K562 (cell line): Measurements from ENCODE around the gene C16orf89. TPM values are rescaled to one million over a fixed set of nuclear protein-coding genes. Genes with fewer than 3 reads are reported as not detected.

Experiments used
- ATAC-seq: fragments of 200-7000 bp; cut with Tn5 transposase; 3 replicates; pipeline ENCODE4 v1.9.1; 2020; ENCODE audit warnings: moderate library complexity
- BruUV-seq: library from RNA; stranded (reverse); fragments of 400-500 nt; replicated peaks from 2 replicates; lab custom pipeline; 2021; lab: Mats Ljungman, UMichigan
- CTCF ChIA-PET: fragments of 300-600 bp; formaldehyde crosslinking; extraction: SDS; loops from one replicate; lab custom pipeline; 2021; ENCODE audit warnings: low intra/inter-chr PET ratio; lab: Yijun Ruan, JAX
- POLR2A ChIA-PET: fragments of 300-600, 350-650 bp; sonication (Branson Sonifier 250); formaldehyde crosslinking; extraction: SDS; loops from one replicate; lab custom pipeline; 2021; ENCODE audit warnings: antibody characterized with exemption, inconsistent platforms; lab: Yijun Ruan, JAX
- DNase-seq, 4 experiments: peaks; one replicate each; pipeline versions ENCODE4 v3.0.0 to v3.0.0-alpha.2; 2011 to 2018; ENCODE audit warnings: low spot score in 3 of 4, mixed read lengths in 3 of 4; ENCODE audit errors: extremely low read depth in 1 of 4
- FAIRE-seq: peaks from 2 replicates; lab custom pipeline; 2011; peaks lifted over from hg19 to GRCh38; lab: Jason Lieb, UNC
- H2AFZ ChIP-seq: 2 replicates; pipeline ENCODE4 v1.6.0; 2011; ENCODE audit warnings: low read depth, low read length, control low read depth, inconsistent platforms
- H3K27ac ChIP-seq: fragments of 200-600 bp; 3 replicates; pipeline ENCODE4 v1.8.0; 2011; ENCODE audit warnings: low read depth, mild to moderate bottlenecking, control low read depth, inconsistent platforms, low read length, moderate library complexity, mixed read lengths; ENCODE audit errors: extremely low read depth
- H3K27me3 ChIP-seq, 2 experiments: fragments of 300-600 bp in 1 of 2; 2 replicates in 1 of 2; 3 replicates in 1 of 2; pipeline versions ENCODE4 v1.6.0 to v1.8.0; 2011; ENCODE audit warnings: inconsistent platforms in 2 of 2, low read length in 2 of 2, mild to moderate bottlenecking in 1 of 2, mixed read lengths in 1 of 2, moderate library complexity in 1 of 2; ENCODE audit not compliant: control insufficient read depth in 2 of 2, insufficient read depth in 2 of 2
- H3K36me3 ChIP-seq: fragments of 300-600 bp; 3 replicates; pipeline ENCODE4 v1.8.0; 2011; ENCODE audit warnings: mild to moderate bottlenecking, low read length, inconsistent platforms; ENCODE audit not compliant: control insufficient read depth, insufficient read depth
- H3K4me1 ChIP-seq, 2 experiments: fragments of 200-600 bp in 1 of 2; replicated peaks in 1 of 2; 2 replicates in 1 of 2; 3 replicates in 1 of 2; pipeline versions ENCODE4 v1.5.1 to v1.8.0; 2011; ENCODE audit warnings: inconsistent platforms in 2 of 2, low read length in 2 of 2, mild to moderate bottlenecking in 1 of 2, mixed read lengths in 1 of 2, moderate library complexity in 1 of 2; ENCODE audit not compliant: control insufficient read depth in 2 of 2, insufficient read depth in 2 of 2
- H3K4me2 ChIP-seq: 2 replicates; pipeline ENCODE4 v1.6.1; 2011; ENCODE audit warnings: low read length, control low read depth, inconsistent platforms, mixed read lengths; ENCODE audit not compliant: insufficient read depth
- H3K4me3 ChIP-seq: fragments of 200-600 bp; sonication (generic), shearing (Covaris generic); 2 replicates; pipeline ENCODE4 v1.5.1; 2016; ENCODE audit warnings: control low read depth, inconsistent platforms
- H3K79me2 ChIP-seq: fragments of 200-600 bp; 3 replicates; pipeline ENCODE4 v1.8.0; 2011; ENCODE audit warnings: low read length, inconsistent platforms; ENCODE audit not compliant: control insufficient read depth, insufficient read depth
- H3K9ac ChIP-seq, 2 experiments: 2 replicates each; pipeline versions ENCODE4 v1.6.0 to v1.6.1; 2011; ENCODE audit warnings: low read depth in 2 of 2, low read length in 2 of 2, control low read depth in 1 of 2, inconsistent platforms in 1 of 2, mild to moderate bottlenecking in 1 of 2, mixed read lengths in 1 of 2; ENCODE audit not compliant: insufficient read depth in 1 of 2
- H3K9me1 ChIP-seq: one replicate; pipeline ENCODE4 v1.6.0; 2011; ENCODE audit warnings: inconsistent platforms, mild to moderate bottlenecking, low read length, moderate library complexity; ENCODE audit not compliant: control insufficient read depth, insufficient read depth
- H3K9me3 ChIP-seq: replicated peaks from 2 replicates; pipeline ENCODE4 v1.5.1; 2011; ENCODE audit warnings: low read depth, low read length, inconsistent platforms; ENCODE audit not compliant: control insufficient read depth, insufficient read depth
- H4K20me1 ChIP-seq: replicated peaks from 2 replicates; pipeline ENCODE4 v1.6.1; 2011; ENCODE audit warnings: low read length, inconsistent platforms, mixed read lengths; ENCODE audit not compliant: control insufficient read depth, insufficient read depth
- HDAC2 ChIP-seq: fragments of 450-650 bp; IDR thresholded peaks from 2 replicates; pipeline ENCODE4 v1.6.1; 2016; ENCODE audit warnings: mild to moderate bottlenecking
- NBN ChIP-seq: fragments of 450-650 bp; IDR thresholded peaks from 2 replicates; pipeline ENCODE4 v1.6.1; 2016; ENCODE audit warnings: low read depth, mild to moderate bottlenecking
- NCOA4 ChIP-seq: fragments of 450-650 bp; IDR thresholded peaks from 2 replicates; pipeline ENCODE4 v1.6.1; 2018; ENCODE audit warnings: mild to moderate bottlenecking; ENCODE audit not compliant: partially characterized antibody
- POLR2H ChIP-seq: IDR thresholded peaks from 2 replicates; pipeline ENCODE4 v1.6.1; 2016; ENCODE audit warnings: missing genetic modification characterization, low read depth, mild to moderate bottlenecking, control low read depth, missing compliant biosample characterization, moderate library complexity
- RBM22 ChIP-seq: fragments of 200-400 bp; formaldehyde crosslinking; IDR thresholded peaks from 2 replicates; pipeline ENCODE4 v1.6.1; 2018; ENCODE audit warnings: low read length, low read depth; ENCODE audit not compliant: poor library complexity, severe bottlenecking
- RBM25 ChIP-seq: fragments of 200-400 bp; formaldehyde crosslinking; IDR thresholded peaks from 2 replicates; pipeline ENCODE4 v1.6.1; 2018; ENCODE audit warnings: low read length, low read depth, moderate library complexity; ENCODE audit not compliant: severe bottlenecking
- SMC3 ChIP-seq: conservative IDR thresholded peaks from 2 replicates; pipeline ENCODE4 v1.6.1; 2011; ENCODE audit warnings: low read depth, low read length, improper control_type of control experiment; ENCODE audit not compliant: insufficient read depth
- SNIP1 ChIP-seq: fragments of 450-650 bp; IDR thresholded peaks from 2 replicates; pipeline ENCODE4 v1.7.1; 2017; ENCODE audit warnings: low read depth, mild to moderate bottlenecking
- STAT5B ChIP-seq: fragments of 250-450 bp; sonication (Bioruptor Pico); IDR thresholded peaks from 2 replicates; pipeline ENCODE4 v1.8.0; 2021; ENCODE audit warnings: mild to moderate bottlenecking, inconsistent platforms
- ZNF239 ChIP-seq: fragments of 250-450 bp; sonication (Bioruptor Pico); IDR thresholded peaks from 2 replicates; pipeline ENCODE4 v1.4.0; 2020; ENCODE audit warnings: mild to moderate bottlenecking
- ZNF586 ChIP-seq: fragments of 450-650 bp; formaldehyde crosslinking; conservative IDR thresholded peaks from 2 replicates; pipeline ENCODE4 v1.4.0; 2020; ENCODE audit warnings: mild to moderate bottlenecking, moderate library complexity
- ZNF717 ChIP-seq: fragments of 250-450 bp; sonication (Bioruptor Pico); IDR thresholded peaks from 2 replicates; pipeline ENCODE4 v1.5.0; 2021
- WGBS: fragments of 100-300 bp; shearing (Covaris generic); methylation state at CpG from one replicate; pipeline ENCODE4 v1.1.6; 2016; ENCODE audit warnings: low coverage, mixed read lengths; ENCODE audit not compliant: insufficient coverage; ENCODE audit errors: missing lambda C conversion rate; 5-methylcytosine and 5-hydroxymethylcytosine counted together
- in situ Hi-C: fragments of 300-500 bp; cut with MboI; formaldehyde crosslinking; loops from 4 replicates; pipeline ENCODE4 v1.15.0; 2018; ENCODE audit warnings: inconsistent platforms, mixed read lengths
- intact Hi-C: fragments of 100-400 bp; cut with micrococcal nuclease; formaldehyde crosslinking; loops from 2 replicates; pipeline ENCODE4 v1.14.2; 2022
- polyA plus RNA-seq, 8 experiments: library from polyadenylated mRNA; depleted of rRNA in 4 of 8; stranded (reverse) in 5 of 8; unstranded in 3 of 8; fragments of >200 nt; fragmentation: Nextera tagmentation in 2 of 8; fragmentation: Illumina TruSeq in 1 of 8; extraction: Ambion mirVana in 2 of 8; extraction: Trizol in 1 of 8; gene quantifications; 2 replicates each; pipeline versions ENCODE4 v1.2.1 to v1.2.3, GENCODE V29; 2011 to 2014; ENCODE audit warnings: inconsistent platforms in 1 of 8, missing spikeins in 1 of 8
- total RNA-seq, 7 experiments: library from RNA; depleted of rRNA in 6 of 7; stranded (reverse); fragments of >200 nt in 6 of 7; fragmentation: Illumina TruSeq in 2 of 7; extraction: Trizol in 2 of 7; gene quantifications; 2 replicates each; pipeline versions ENCODE4 v1.2.1 to v1.2.3, GENCODE V29; 2011 to 2021; ENCODE audit warnings: low replicate concordance in 1 of 7
- TF ChIP-seq, protein P1 (sequence below): fragments of 250-450 bp; sonication (Bioruptor Pico); IDR thresholded peaks from 2 replicates; pipeline ENCODE4 v1.5.0; 2020; ENCODE audit warnings: mild to moderate bottlenecking, borderline replicate concordance
- TF ChIP-seq, protein P2 (sequence below), 3 experiments: IDR thresholded peaks in 2 of 3; conservative IDR thresholded peaks in 1 of 3; 2 replicates each; pipeline ENCODE4 v1.5.1; 2011 to 2012; ENCODE audit warnings: low read length in 3 of 3, mild to moderate bottlenecking in 3 of 3, control low read depth in 2 of 3, improper control_type of control experiment in 1 of 3, inconsistent platforms in 1 of 3, low read depth in 1 of 3, mixed read lengths in 1 of 3, moderate library complexity in 1 of 3; ENCODE audit not compliant: insufficient read depth in 2 of 3

The C16orf89 gene
- total and polyA plus RNA-seq, 9 of the 15 experiments (the other 6 are each of a cell fraction or from before 2014, with no cell fraction given) = not detected

DNA sequence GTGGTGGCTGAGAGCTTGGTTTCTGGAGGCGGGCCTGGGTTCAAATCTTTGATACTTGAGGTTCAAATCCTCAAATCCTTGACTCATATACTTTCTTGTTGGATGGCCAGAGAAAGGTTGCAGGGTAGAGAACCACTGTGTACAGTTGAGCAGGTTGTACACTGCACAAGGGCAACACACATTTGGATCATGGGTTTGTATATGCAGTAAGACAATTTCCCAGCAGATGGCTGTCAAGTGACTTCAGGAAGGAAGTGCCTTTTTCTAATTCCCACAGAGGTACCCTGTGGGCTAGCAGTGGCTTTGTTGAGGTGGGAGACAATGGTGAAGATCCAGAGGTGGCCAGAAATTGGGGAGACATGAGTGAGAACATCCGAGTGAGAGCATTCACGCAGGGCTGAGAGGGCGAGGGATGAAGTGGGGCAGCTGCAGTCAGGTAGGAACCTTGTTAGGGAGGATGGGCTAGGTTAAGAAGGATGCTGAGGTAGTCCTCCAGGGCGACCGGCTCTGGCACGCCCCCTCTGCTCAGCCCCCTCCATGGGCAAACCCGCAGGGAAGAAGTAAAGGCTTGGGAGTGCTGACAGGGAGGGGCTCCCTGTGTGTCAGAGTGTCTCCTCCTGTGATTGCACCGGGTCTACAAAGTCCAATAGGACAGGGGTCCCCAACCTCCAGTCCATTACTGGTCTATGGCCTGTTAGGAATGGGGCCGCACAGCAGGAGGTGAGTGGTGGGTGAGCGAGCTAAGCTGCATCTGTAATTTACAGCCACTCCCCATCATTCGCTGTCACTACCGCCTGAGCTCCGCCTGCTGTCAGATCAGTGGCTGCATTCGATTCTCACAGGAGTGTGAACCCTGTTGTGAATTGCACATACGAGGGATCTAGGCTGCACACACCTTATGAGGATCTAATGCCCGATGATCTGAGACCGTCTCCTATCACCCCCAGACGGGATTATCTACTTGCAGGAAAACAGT is 2.7 kb downstream of the C16orf89 start:
- CTCF ChIA-PET = no interaction called here
- 0 out of 2 replicates have a peak, but pooled peaks cover 4% of the 10 kb centered on the region for H4K20me1 ChIP-seq
- under 1% methylated on average over 19 of the region's 19 CpGs for WGBS
- DNase-seq (no peak), FAIRE-seq (peak; percentile 29), ATAC-seq (peak; percentile 51; the same call in 2 of the 3 replicates)
- no peaks in the 10 kb centered on the region for H3K9me3 ChIP-seq
- H3K9me1 ChIP-seq = no peaks in the 10 kb centered on the region
- POLR2A ChIA-PET = interaction anchor here (0.7 kb wide), 1 partner anchor 13 kb away, joined by 4 read pairs; no protein-coding TSS in a partner anchor
- H3K9ac ChIP-seq = no peak overlapping the region
- H3K4me1 ChIP-seq = peaks cover 0 to 5% of the 10 kb centered on the region in 2 experiments; a peak in 2 of 5 replicates
- no TSS peak for BruUV-seq
- no peak overlapping the region for H2AFZ ChIP-seq
- no peaks in the 10 kb centered on the region for H3K79me2 ChIP-seq
- in situ Hi-C loops = no loop called here
- peaks cover 38 to 68% of the 10 kb centered on the region in 2 experiments; a peak in 4 of 5 replicates for H3K27me3 ChIP-seq
- TF ChIP-seq SNIP1 (no peak), HDAC2 (no peak), NCOA4 (no peak), RBM25 (peak; percentile 65), NBN (no peak), STAT5B (no peak), SMC3 (no peak), RBM22 (no peak), ZNF717 (CRISPR knock-in tag) (no peak), POLR2H (tag) (no peak), ZNF239 (CRISPR knock-in tag) (no peak), ZNF586 (CRISPR knock-in tag) (no peak)
- TF ChIP-seq, protein P1, sequence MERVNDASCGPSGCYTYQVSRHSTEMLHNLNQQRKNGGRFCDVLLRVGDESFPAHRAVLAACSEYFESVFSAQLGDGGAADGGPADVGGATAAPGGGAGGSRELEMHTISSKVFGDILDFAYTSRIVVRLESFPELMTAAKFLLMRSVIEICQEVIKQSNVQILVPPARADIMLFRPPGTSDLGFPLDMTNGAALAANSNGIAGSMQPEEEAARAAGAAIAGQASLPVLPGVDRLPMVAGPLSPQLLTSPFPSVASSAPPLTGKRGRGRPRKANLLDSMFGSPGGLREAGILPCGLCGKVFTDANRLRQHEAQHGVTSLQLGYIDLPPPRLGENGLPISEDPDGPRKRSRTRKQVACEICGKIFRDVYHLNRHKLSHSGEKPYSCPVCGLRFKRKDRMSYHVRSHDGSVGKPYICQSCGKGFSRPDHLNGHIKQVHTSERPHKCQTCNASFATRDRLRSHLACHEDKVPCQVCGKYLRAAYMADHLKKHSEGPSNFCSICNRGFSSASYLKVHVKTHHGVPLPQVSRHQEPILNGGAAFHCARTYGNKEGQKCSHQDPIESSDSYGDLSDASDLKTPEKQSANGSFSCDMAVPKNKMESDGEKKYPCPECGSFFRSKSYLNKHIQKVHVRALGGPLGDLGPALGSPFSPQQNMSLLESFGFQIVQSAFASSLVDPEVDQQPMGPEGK (CRISPR knock-in tag) = no peak
- TF ChIP-seq, protein P2, sequence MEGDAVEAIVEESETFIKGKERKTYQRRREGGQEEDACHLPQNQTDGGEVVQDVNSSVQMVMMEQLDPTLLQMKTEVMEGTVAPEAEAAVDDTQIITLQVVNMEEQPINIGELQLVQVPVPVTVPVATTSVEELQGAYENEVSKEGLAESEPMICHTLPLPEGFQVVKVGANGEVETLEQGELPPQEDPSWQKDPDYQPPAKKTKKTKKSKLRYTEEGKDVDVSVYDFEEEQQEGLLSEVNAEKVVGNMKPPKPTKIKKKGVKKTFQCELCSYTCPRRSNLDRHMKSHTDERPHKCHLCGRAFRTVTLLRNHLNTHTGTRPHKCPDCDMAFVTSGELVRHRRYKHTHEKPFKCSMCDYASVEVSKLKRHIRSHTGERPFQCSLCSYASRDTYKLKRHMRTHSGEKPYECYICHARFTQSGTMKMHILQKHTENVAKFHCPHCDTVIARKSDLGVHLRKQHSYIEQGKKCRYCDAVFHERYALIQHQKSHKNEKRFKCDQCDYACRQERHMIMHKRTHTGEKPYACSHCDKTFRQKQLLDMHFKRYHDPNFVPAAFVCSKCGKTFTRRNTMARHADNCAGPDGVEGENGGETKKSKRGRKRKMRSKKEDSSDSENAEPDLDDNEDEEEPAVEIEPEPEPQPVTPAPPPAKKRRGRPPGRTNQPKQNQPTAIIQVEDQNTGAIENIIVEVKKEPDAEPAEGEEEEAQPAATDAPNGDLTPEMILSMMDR (IDR thresholded peaks at IDR 0.05 in 2 of 3, conservative IDR thresholded peaks at IDR 0.05 in 1 of 3; ENCODE audit: insufficient read depth in 2 of 3, low read depth in 1 of 3, low read length in 3 of 3) = peak in 2 of 3 experiments; percentile 15 to 21; a peak in 2 of 6 replicates
- TF ChIP-seq, all 486 proteins: peak for 2
- Histone ChIP-seq H3K4me3 (no peak overlapping the region), H3K4me2 (no peak overlapping the region), H3K36me3 (no peaks in the 10 kb centered on the region), H3K27ac (no peak overlapping the region)
- intact Hi-C loops = no loop called here
